HG03159 (cell line): ENCODE results near the gene CPNE2.
"Not testable (repeated sequence)": the region's sequence is repeated elsewhere in the genome, so short reads cannot be mapped to it uniquely, and the experiment has no call there.

Source experiments
- ATAC-seq: cut with Tn5 transposase; IDR thresholded peaks from one replicate; pipeline ENCODE4 v1.9.1; 2021; ENCODE audit warnings: mild to moderate bottlenecking, moderate library complexity; ENCODE audit not compliant: unreplicated experiment

CPNE2 gene

GRCh38 chr16:57165938-57166337 lies 73.6 kb downstream of the CPNE2 start:
- no peak for ATAC-seq

- no peak for ATAC-seq
These were observed 74.1 kb downstream of the CPNE2 start for GRCh38 chr16:57166451-57166850.

- no peak for ATAC-seq
These were observed 74.6 kb downstream of the CPNE2 start for GRCh38 chr16:57166951-57167350.

- no peak for ATAC-seq
These were observed 75.2 kb downstream of the CPNE2 start for GRCh38 chr16:57167538-57167937.

- no peak for ATAC-seq
These were observed 75.6 kb downstream of the CPNE2 start for GRCh38 chr16:57167953-57168352.

GRCh38 chr16:57169327-57169726 lies 76.9 kb downstream of the CPNE2 start:
- no peak for ATAC-seq

GRCh38 chr16:57172721-57173290 lies 80.4 kb downstream of the CPNE2 start:
- ATAC-seq: no peak

GRCh38 chr16:57175896-57176295 lies 83.5 kb downstream of the CPNE2 start:
- ATAC-seq: no peak

GRCh38 chr16:57178196-57178595 lies 85.8 kb downstream of the CPNE2 start:
- no peak for ATAC-seq

GRCh38 chr16:57178793-57179212 lies 86.4 kb downstream of the CPNE2 start:
- no peak for ATAC-seq

- no peak for ATAC-seq
These were observed 86.9 kb downstream of the CPNE2 start for GRCh38 chr16:57179215-57179828.

- no peak for ATAC-seq
These were observed 91.7 kb downstream of the CPNE2 start for GRCh38 chr16:57184113-57184512.

GRCh38 chr16:57184887-57185445 lies 92.6 kb downstream of the CPNE2 start:
- no peak for ATAC-seq

- peak; percentile 34 for ATAC-seq
These were observed 93.1 kb downstream of the CPNE2 start for GRCh38 chr16:57185446-57185944.

GRCh38 chr16:57185945-57186871 lies 93.8 kb downstream of the CPNE2 start, which contains the start of the genes PSME3IP1 and RSPRY1:
Gene PSME3IP1 (minus strand): TSS chr16:57186039. CDS start chr16:57173854, 12,185 bp downstream.
Gene RSPRY1 (plus strand): TSS chr16:57186329. CDS start chr16:57204659, 18,330 bp downstream.
- peak; percentile 89 for ATAC-seq

- ATAC-seq: no peak
These were observed 94.8 kb downstream of the CPNE2 start for GRCh38 chr16:57186872-57187854.

- not testable (repeated sequence) for ATAC-seq
These were observed 95.7 kb downstream of the CPNE2 start for GRCh38 chr16:57187902-57188710.

- no peak for ATAC-seq
These were observed 96.3 kb downstream of the CPNE2 start for GRCh38 chr16:57188711-57189002.

- not testable (repeated sequence) for ATAC-seq
These were observed 97.1 kb downstream of the CPNE2 start for GRCh38 chr16:57189527-57189926.
